GM18858 (cell line): Measurements from ENCODE around the gene TSPYL6.
"Not testable (repeated sequence)": the region's sequence is repeated elsewhere in the genome, so short reads cannot be mapped to it uniquely, and the experiment has no call there.

Experiments used
- ATAC-seq: cut with Tn5 transposase; IDR thresholded peaks from one replicate; pipeline ENCODE4 v1.9.1; 2021; ENCODE audit not compliant: unreplicated experiment

TSPYL6 gene

GRCh38 chr2:54256091-54256694, at the start of gene TSPYL6:
Gene TSPYL6, minus strand, starts transcription at chr2:54256229. Its CDS starts 78 bp downstream, at chr2:54256151.
- no peak for ATAC-seq

- ATAC-seq = no peak
Measured at GRCh38 chr2:54303631-54304030, 47.6 kb upstream of the TSPYL6 start.

GRCh38 chr2:54298514-54298913, 42.5 kb upstream of the TSPYL6 start:
- ATAC-seq = no peak

GRCh38 chr2:54295911-54296310, 39.9 kb upstream of the TSPYL6 start:
- ATAC-seq = no peak

- not testable (repeated sequence) for ATAC-seq
Measured at GRCh38 chr2:54294665-54295064, 38.6 kb upstream of the TSPYL6 start.

- ATAC-seq = no peak
Measured at GRCh38 chr2:54290356-54291025, 34.5 kb upstream of the TSPYL6 start.

GRCh38 chr2:54289917-54290316, 33.9 kb upstream of the TSPYL6 start:
- no peak for ATAC-seq

- no peak for ATAC-seq
Measured at GRCh38 chr2:54287532-54287931, 31.5 kb upstream of the TSPYL6 start.

- no peak for ATAC-seq
Measured at GRCh38 chr2:54285451-54285850, 29.4 kb upstream of the TSPYL6 start.

- no peak for ATAC-seq
Measured at GRCh38 chr2:54284826-54285225, 28.8 kb upstream of the TSPYL6 start.

- ATAC-seq = no peak
Measured at GRCh38 chr2:54279385-54279784, 23.4 kb upstream of the TSPYL6 start.

GRCh38 chr2:54275541-54275940, 19.5 kb upstream of the TSPYL6 start:
- ATAC-seq = no peak

GRCh38 chr2:54274781-54275242, 18.8 kb upstream of the TSPYL6 start:
- ATAC-seq = no peak

- peak; percentile 90 for ATAC-seq
Measured at GRCh38 chr2:54271843-54272627, 16.0 kb upstream of the TSPYL6 start.

GRCh38 chr2:54271189-54271588, 15.2 kb upstream of the TSPYL6 start:
- ATAC-seq = no peak

- ATAC-seq = no peak
Measured at GRCh38 chr2:54267577-54267976, 11.5 kb upstream of the TSPYL6 start.

- ATAC-seq = not testable (repeated sequence)
Measured at GRCh38 chr2:54265081-54265480, 9.1 kb upstream of the TSPYL6 start.

GRCh38 chr2:54262015-54262765, 6.2 kb upstream of the TSPYL6 start:
- no peak for ATAC-seq

- ATAC-seq = no peak
Measured at GRCh38 chr2:54261537-54261936, 5.5 kb upstream of the TSPYL6 start.

- no peak for ATAC-seq
Measured at GRCh38 chr2:54260241-54260595, 4.2 kb upstream of the TSPYL6 start.
